EL (cell line): ENCODE results near the gene ARMC10.
"Not testable (repeated sequence)": the region's sequence is repeated elsewhere in the genome, so short reads cannot be mapped to it uniquely, and the experiment has no call there.

Experiments
- DNase-seq: peaks from one replicate; pipeline ENCODE4 v3.0.0-alpha.2; 2016

The ARMC10 gene

DNA sequence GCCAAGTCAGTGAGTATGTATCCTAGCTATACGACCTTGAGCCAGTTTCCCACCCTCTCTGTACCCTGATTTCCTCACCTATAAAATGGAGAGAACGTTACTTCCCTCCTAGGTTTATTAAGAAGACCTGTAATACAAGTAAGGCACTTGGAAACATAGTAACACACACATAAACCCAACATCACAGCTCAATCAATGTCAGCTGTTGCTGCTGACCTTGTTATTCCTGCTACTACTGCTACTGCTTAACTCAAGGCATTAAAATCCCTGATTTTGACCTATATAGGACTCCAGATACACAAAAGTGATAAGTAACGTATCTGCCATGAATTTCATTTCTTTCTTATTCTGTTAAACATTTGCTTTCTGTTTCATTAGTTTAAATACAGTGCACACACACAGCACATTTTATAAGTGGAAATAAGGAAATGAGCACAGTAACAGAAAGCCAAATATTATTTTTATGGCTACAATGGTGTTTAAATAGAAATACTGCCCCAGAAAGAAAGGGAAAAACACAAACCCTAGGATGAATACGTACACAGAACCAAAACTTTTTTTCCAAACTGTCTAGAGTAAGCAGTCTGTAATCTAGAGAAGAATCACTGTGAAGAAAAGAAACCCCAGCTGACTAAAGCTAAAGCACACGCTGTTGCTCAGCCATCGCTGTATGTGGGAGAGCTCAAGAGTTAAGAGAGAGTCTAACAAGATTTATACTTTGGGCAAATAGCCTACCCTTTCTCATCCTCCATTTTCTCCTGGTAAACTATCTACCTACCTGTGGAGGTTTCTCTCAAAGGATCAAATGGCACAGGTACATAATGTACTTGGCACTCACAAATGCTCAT, 55.0 kb downstream of the ARMC10 start:
- DNase-seq = no peak

DNA sequence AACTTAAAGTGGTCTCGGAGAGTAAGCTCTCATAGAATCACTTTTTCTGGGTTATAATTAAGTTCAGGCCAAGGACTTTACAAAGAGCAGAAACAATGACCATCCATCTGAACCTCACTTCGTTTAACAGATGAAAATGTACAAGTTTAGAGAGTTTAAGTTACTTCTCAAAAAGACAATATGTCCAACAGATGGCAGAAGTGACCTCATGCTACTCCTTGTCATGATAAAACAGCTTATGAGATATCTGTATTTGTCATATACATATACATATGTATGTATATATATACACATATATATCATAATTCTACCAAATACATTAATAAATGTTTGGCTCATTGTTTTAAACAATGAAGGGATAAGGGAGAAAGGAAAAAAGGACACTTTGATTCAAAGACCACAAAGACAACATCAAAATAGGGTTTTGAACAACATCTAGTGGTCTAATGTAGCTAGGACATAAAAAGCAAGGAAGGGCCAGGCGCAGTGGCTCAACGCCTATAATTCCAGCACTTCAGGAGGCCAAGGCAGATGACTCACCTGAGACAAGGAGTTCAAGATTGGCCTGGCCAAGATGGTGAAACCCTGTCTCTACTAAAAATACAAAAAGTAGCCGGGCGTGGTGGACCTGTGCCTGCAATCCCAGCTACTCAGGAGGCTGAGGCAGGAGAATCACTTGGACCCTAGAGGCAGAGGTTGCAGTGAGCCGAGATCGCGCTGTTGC, 56.1 kb downstream of the ARMC10 start:
- no peak for DNase-seq

DNA sequence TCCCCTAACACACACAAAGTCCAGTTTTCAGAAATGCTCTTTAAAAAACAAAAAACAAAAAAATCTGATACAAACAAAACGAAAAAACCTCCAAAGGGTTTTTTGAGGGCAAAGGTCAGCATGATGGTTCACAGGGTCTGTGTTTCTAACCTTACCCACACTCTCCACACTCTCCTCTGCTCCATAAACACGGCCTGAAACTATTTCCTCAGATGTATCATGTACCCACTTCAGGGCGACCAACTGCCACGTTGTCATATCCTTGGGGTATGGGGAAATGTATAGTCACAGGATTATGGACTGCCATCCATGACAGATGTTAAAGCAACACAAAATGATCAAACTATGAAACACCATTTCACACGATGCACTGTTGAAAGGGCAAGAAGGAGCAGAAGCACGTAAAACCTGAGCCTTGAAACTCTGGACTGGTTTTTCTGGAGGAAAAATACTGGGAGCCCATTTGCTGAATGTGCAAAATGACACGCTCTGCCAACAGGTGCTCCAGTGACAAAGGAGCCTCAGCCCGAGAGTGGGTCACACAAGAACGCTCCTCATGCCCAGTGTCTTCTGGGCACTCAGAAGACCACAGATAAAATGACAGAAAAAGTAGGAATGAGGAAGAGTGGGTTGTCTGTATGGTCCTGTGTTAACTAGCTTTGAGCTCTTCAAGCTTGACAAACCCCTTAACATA, 58.2 kb downstream of the ARMC10 start:
- no peak for DNase-seq

DNA sequence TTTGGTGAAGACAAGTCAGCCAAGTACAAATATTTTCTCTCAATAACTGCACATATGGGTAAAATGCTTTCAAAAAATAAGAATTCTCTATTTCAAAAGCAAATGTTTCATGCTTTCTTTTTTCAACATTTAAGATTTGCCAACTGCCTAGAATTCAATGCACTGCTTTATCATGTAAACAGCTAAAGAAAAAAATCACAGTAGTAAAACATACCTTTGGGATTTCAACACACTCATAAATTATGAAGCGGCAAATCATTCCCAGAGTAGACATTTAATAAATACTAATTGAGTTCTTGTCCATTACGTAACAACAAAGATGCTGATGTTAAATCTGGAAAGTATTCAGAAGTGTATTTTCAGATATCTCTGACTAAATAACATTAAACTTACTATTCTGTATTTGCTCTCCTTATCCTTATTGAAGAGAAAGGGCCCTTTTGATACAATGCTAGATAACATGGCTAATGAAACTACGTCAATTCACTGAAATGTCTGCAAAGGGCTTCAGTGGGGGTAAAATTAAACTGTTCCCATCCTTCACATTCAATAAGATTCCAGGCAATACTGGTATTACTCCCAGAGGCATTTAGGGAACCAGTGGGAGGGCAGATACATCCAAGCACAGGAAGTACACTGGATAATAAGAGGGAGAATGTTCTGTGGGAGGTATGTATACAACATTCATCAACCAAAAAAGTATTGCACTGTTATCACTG, 60.1 kb downstream of the ARMC10 start:
- DNase-seq = no peak

DNA sequence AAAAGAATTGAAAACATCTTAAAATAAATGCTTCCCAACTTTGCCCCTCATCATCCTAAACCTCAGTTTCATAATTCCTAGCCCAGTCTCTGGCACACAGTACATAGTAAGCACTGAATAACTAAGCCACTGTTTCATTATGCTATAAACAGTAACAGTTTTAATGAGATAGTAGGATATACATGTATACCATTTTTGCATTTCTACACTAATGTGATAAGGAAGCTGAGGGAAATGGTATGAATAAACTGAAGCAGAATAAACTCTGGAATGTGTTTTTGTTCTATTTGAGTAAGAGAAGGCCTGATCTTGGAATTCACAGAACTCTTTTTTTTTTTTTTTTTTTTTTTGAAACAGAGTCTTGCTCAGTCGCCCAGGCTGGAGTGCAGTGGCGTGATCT, 65.1 kb downstream of the ARMC10 start:
- no peak for DNase-seq

DNA sequence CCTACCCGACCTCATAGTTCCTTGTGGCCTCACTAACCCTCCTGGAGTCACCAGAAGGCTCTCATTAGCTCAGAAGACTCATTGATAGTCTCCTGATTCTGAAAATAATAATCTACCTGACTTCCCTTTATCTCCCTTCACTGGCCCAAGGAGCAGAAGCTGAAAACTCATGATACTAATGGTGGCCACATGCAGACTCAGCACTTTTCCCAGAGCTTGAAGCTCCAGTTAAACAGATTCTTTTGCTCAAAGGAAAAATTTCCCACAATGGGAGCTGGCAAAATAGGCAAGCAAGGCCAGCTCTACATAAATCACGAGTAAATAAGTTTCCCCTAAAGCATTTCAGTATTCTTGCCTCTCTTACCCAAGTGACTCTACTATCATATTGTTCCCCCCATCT, 65.7 kb downstream of the ARMC10 start:
- no peak for DNase-seq

DNA sequence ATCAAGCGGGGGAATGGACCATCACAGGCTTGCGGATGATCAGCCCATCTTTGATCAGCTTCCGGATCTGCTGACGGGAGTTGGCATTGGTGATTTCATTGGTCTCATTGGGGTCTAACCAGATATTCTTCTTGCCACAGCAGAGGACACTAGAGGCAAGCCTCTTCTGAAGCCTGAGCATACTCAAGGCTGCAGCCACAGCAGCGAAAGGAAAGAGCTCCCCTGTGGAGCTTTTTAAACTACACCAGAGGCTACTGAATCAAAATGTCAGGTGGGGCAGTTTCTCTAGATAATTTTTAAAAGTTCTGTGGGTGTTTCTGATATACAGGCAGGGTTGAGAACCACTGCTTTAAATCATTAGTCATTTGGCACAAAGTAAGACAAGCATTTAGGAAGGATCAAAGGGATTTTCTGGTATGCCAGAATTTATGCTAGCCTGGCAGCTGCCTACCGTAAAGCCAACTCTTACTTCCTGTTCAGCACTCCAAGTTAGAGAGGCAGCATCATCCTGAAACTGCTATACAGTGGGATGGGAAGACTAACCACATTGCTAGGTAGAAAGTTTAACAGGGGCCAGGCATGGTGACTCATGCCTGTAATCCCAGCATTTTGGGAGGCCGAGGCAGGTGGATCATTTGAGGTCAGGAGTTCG, 66.9 kb downstream of the ARMC10 start:
- no peak for DNase-seq

DNA sequence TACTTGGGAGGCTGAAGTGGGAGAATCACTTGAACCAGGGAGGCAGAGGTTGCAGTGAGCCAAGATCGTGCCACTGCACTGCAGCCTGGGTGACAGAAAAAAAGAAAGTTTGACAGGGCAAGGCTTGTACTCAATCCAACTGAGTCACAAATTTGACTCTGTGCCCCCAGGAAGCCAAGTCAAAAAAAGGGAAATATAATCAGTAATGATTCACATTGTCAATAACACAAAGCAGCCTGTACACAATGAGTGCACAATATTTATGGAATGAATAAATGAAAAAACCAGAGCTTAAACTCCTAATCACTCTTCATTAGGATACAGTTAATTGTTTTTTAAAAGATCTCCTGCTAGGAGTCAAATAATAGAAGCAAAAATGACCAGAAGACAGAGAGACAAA, 67.6 kb downstream of the ARMC10 start:
- DNase-seq = no peak

DNA sequence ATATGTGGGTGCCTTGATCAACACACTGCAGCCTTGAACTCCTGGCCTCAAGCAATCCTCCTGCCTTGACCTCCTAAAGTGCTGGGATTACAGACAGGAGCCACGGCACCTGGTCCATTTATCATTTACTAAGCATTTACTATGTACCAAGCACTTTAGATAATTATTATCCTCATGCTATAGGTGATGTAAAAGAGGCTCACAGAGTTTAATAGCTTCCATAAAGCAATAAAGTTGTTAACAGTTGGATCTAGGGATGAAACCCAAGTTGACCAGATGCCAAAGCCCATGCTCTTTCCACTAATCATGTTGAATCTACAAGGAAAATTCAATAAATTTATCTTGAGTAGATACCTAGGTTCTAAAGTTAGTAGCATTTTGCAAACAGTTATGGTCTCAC, 68.9 kb downstream of the ARMC10 start:
- no peak for DNase-seq

DNA sequence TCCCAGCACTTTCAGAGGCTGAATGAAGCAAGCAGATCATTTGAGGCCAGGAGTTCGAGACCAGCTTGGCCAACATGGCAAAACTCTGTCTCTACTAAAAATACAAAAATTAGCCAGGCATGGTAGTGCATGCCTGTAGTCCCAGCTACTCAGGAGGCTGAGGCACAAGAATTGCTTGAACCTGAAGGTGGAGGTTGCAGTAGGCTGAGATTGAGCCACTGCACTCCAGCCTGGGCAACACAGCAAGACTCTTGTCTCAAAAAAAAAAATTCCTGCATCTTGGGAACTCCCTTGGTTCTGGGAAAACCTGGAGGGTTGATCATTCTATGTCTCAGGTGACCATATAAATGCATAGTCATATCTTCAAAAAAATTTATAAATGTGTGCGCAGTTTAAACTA, 69.8 kb downstream of the ARMC10 start:
- not testable (repeated sequence) for DNase-seq

DNA sequence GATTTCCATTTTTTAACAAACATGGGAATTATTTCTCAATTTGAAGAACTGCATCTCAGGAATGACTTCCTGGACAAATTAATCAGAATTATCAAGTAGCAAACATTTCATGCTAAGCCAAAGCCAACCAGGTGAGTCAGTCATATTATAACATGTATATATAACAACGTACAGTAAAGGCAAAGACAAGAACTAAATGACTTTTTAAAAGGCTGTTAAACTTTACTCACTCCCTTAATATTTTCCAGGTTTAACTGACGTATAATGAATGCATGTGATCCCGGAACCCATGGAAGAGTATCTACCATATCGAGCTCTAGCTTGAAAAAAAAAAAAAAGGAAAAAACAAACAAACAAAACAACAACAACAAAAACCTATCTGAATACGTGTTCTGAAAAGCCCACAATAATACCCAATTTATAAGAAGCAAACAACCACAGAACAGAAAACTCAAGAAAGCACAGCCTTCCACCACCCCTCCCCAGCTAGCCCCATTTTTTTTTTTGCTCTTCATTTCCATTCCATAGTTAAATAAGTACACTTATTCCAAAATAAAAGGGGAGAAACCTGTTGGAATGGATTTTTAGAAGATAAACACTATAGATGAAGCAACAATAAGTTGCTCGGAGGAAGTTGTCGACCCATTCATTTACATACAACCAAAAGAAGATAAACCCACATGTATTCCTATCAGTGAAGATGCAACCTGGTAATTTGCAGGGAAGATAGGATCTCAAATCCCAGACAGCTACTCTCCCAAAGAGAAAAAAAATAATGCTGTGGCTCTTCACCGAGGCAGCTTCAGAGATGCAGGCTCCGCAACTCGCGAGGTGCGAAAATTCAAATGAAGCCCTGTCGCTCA, 73.4 kb downstream of the ARMC10 start:
- DNase-seq = no peak
